ENCODE data around the gene VGLL2.
"Not testable (repeated sequence)": the region's sequence is repeated elsewhere in the genome, so short reads cannot be mapped to it uniquely, and the experiment has no call there.

VGLL2 gene

DNA sequence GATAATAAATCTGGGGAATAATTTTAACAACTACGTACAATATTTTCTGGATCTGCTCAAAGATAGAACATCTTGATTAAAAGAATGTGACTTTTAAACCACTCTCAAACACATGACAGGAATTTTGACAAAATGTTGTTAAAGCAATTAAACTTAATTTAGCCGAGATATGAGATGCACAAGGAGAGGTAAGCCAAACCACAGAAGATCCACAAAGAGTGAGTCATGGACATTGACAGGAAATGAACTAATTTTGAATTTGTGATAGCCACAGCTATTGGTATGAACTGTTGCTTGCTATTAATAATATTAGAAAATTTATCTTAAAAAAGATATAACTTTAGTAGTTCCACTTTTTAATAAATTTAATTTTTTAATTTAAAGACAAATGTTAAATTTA lies 27.8 kb upstream of the VGLL2 start:
- Histone ChIP-seq H4K20me1 (ENCODE audit: insufficient read depth, low read length, poor library complexity, severe bottlenecking) (no peaks in the 10 kb centered on the region), H3K4me3 (ENCODE audit: low read length, poor library complexity, severe bottlenecking) (no peak overlapping the region), H3K4me2 (ENCODE audit: low read depth, low read length, poor library complexity, severe bottlenecking) (no peak overlapping the region), H3K9ac (ENCODE audit: low read depth, low read length, poor library complexity, severe bottlenecking) (no peak overlapping the region), H3F3A (ENCODE audit: low read depth) (no peaks in the 10 kb centered on the region), H3K9me2 (replicated peaks; ENCODE audit: low read depth, low read length) (no peaks in the 10 kb centered on the region), H2AFZ (ENCODE audit: low read length) (no peak overlapping the region), H3K4me1 (ENCODE audit: insufficient read depth, low read length, poor library complexity, severe bottlenecking) (no peaks in the 10 kb centered on the region), H3K9me3 (ENCODE audit: insufficient read depth, low read depth, low read length) (no peaks in the 10 kb centered on the region), H3K36me3 (ENCODE audit: insufficient read depth, low read length) (no peaks in the 10 kb centered on the region), H3K79me2 (ENCODE audit: insufficient read depth, low read length) (no peaks in the 10 kb centered on the region), H3K27me3 (ENCODE audit: insufficient read depth, low read length, poor library complexity, severe bottlenecking) (no peaks in the 10 kb centered on the region)
- no peak for TF ChIP-seq EZH2phosphoT487 (IDR thresholded peaks at IDR 0.05; ENCODE audit: borderline replicate concordance)
- no peak for TF ChIP-seq CTCF (conservative IDR thresholded peaks at IDR 0.05; ENCODE audit: low read length)

DNA sequence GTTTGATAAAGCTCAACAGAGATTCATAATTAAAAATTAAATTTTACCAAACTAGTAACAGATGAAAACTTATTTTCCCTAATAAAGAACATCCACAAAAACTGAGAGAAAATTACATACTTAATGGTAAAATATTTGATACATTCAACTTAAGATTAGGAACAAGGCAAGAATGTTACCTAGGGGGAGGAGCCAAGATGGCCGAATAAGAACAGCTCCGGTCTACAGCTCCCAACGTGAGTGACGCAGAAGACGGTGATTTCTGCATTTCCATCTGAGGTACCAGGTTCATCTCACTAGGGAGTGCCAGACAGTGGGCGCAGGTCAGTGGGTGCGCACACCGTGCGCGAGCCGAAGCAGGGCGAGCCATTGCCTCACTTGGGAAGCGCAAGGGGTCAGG lies 20.8 kb upstream of the VGLL2 start:
- not testable (repeated sequence) for H3K9me3 ChIP-seq (ENCODE audit: insufficient read depth, low read depth, low read length); H2AFZ ChIP-seq (ENCODE audit: low read length); H3K27me3 ChIP-seq (ENCODE audit: insufficient read depth, low read length, poor library complexity, severe bottlenecking); H3K4me2 ChIP-seq (ENCODE audit: low read depth, low read length, poor library complexity, severe bottlenecking); H3K9me2 ChIP-seq (replicated peaks; ENCODE audit: low read depth, low read length); H3K79me2 ChIP-seq (ENCODE audit: insufficient read depth, low read length); H3F3A ChIP-seq (ENCODE audit: low read depth); H4K20me1 ChIP-seq (ENCODE audit: insufficient read depth, low read length, poor library complexity, severe bottlenecking); H3K9ac ChIP-seq (ENCODE audit: low read depth, low read length, poor library complexity, severe bottlenecking); H3K4me3 ChIP-seq (ENCODE audit: low read length, poor library complexity, severe bottlenecking); H3K4me1 ChIP-seq (ENCODE audit: insufficient read depth, low read length, poor library complexity, severe bottlenecking); H3K36me3 ChIP-seq (ENCODE audit: insufficient read depth, low read length)

DNA sequence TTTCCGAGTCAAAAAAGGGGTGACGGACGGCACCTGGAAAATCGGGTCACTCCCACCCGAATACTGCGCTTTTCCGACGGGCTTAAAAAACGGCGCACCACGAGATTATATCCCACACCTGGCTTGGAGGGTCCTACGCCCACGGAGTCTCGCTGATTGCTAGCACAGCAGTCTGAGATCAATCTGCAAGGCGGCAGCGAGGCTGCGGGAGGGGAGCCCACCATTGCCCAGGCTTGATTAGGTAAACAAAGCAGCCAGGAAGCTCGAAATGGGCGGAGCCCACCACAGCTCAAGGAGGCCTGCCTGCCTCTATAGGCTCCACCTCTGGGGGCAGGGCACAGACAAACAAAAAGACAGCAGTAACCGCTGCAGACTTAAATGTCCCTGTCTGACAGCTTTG lies 20.4 kb upstream of the VGLL2 start:
- not testable (repeated sequence) for H3K9me3 ChIP-seq (ENCODE audit: insufficient read depth, low read depth, low read length); H3K4me1 ChIP-seq (ENCODE audit: insufficient read depth, low read length, poor library complexity, severe bottlenecking); H3K36me3 ChIP-seq (ENCODE audit: insufficient read depth, low read length); H3K27me3 ChIP-seq (ENCODE audit: insufficient read depth, low read length, poor library complexity, severe bottlenecking); H2AFZ ChIP-seq (ENCODE audit: low read length); H3K9ac ChIP-seq (ENCODE audit: low read depth, low read length, poor library complexity, severe bottlenecking); H3F3A ChIP-seq (ENCODE audit: low read depth); H3K4me2 ChIP-seq (ENCODE audit: low read depth, low read length, poor library complexity, severe bottlenecking); H3K9me2 ChIP-seq (replicated peaks; ENCODE audit: low read depth, low read length); H3K79me2 ChIP-seq (ENCODE audit: insufficient read depth, low read length); H4K20me1 ChIP-seq (ENCODE audit: insufficient read depth, low read length, poor library complexity, severe bottlenecking); H3K4me3 ChIP-seq (ENCODE audit: low read length, poor library complexity, severe bottlenecking)

DNA sequence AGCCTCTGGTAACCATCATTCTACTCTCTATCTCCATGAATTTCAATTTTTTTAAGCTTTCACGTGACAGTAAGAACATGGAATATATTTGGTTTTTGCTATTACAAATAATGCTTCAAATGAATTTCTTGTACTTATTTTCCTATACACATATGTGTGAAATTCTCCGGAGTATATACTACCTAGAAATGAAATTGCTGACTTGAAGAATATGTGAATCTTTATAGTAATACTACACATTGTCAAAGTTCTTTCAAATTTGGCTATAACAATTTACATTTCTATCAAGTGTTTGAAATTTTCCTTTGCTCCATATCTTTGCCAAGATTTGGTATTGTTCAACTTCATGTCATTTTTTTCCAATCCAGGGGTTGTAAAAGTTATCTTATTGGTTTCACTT lies 11.6 kb upstream of the VGLL2 start:
- Histone ChIP-seq H3K9me3 (ENCODE audit: insufficient read depth, low read depth, low read length) (no peaks in the 10 kb centered on the region), H3K4me2 (ENCODE audit: low read depth, low read length, poor library complexity, severe bottlenecking) (no peak overlapping the region), H3K9ac (ENCODE audit: low read depth, low read length, poor library complexity, severe bottlenecking) (no peak overlapping the region), H3F3A (ENCODE audit: low read depth) (no peaks in the 10 kb centered on the region), H4K20me1 (ENCODE audit: insufficient read depth, low read length, poor library complexity, severe bottlenecking) (no peaks in the 10 kb centered on the region), H3K4me1 (ENCODE audit: insufficient read depth, low read length, poor library complexity, severe bottlenecking) (no peaks in the 10 kb centered on the region), H2AFZ (ENCODE audit: low read length) (no peak overlapping the region), H3K79me2 (ENCODE audit: insufficient read depth, low read length) (no peaks in the 10 kb centered on the region), H3K36me3 (ENCODE audit: insufficient read depth, low read length) (no peaks in the 10 kb centered on the region), H3K9me2 (replicated peaks; ENCODE audit: low read depth, low read length) (no peaks in the 10 kb centered on the region), H3K27me3 (ENCODE audit: insufficient read depth, low read length, poor library complexity, severe bottlenecking) (no peaks in the 10 kb centered on the region), H3K4me3 (ENCODE audit: low read length, poor library complexity, severe bottlenecking) (no peak overlapping the region)
- no peak for TF ChIP-seq CTCF (conservative IDR thresholded peaks at IDR 0.05; ENCODE audit: low read length)
- TF ChIP-seq EZH2phosphoT487 (IDR thresholded peaks at IDR 0.05; ENCODE audit: borderline replicate concordance), result no peak

Measured in Loucy (cell line).